H1 (cell line): ENCODE measurements around the gene SPOCK2. TPM values are rescaled to one million over a fixed set of nuclear protein-coding genes. Genes with fewer than 3 reads are reported as not detected.

Experiments used
- CTCF ChIA-PET: fragments of 300-600 bp; sonication (Branson Sonifier 250); formaldehyde crosslinking; loops from one replicate; lab custom pipeline; 2021; ENCODE audit not compliant: partially characterized antibody; lab: Charles Lee
- POLR2A ChIA-PET: fragments of 300-600 bp; sonication (Branson Sonifier 250); formaldehyde crosslinking; loops from one replicate; lab custom pipeline; 2021; ENCODE audit warnings: inconsistent platforms; ENCODE audit not compliant: partially characterized antibody; lab: Charles Lee
- DNase-seq, 2 experiments: peaks; one replicate each; pipeline versions ENCODE4 v3.0.0 to v3.0.0-alpha.2; 2010 to 2022; ENCODE audit warnings: low spot score in 2 of 2, low read depth in 1 of 2, mixed read lengths in 1 of 2
- FAIRE-seq: peaks from 2 replicates; lab custom pipeline; 2011; peaks lifted over from hg19 to GRCh38; lab: Jason Lieb, UNC
- H2AFZ ChIP-seq: 2 replicates; pipeline ENCODE4 v1.8.1; 2012; ENCODE audit warnings: low read length, inconsistent platforms
- H2AK5ac ChIP-seq: 2 replicates; pipeline ENCODE4 v1.6.1; 2013; ENCODE audit warnings: low read depth, low read length
- H2BK120ac ChIP-seq: replicated peaks from 2 replicates; pipeline ENCODE3; 2013; ENCODE audit warnings: low read depth, low read length, inconsistent platforms
- H2BK12ac ChIP-seq: 2 replicates; pipeline ENCODE4 v1.6.1; 2013; ENCODE audit warnings: low read depth, low read length
- H2BK15ac ChIP-seq: 2 replicates; pipeline ENCODE4 v1.6.1; 2013; ENCODE audit warnings: low read length
- H2BK20ac ChIP-seq: 2 replicates; pipeline ENCODE4 v1.6.1; 2013; ENCODE audit warnings: low read length
- H2BK5ac ChIP-seq: 2 replicates; pipeline ENCODE4 v1.6.1; 2013; ENCODE audit warnings: low read depth, low read length
- H3K14ac ChIP-seq: 2 replicates; pipeline ENCODE4 v1.6.1; 2013; ENCODE audit warnings: inconsistent platforms; ENCODE audit not compliant: insufficient read length
- H3K18ac ChIP-seq: 2 replicates; pipeline ENCODE4 v1.6.1; 2013; ENCODE audit warnings: low read length; ENCODE audit errors: extremely low read depth
- H3K23ac ChIP-seq: 2 replicates; pipeline ENCODE4 v1.6.1; 2013; ENCODE audit warnings: inconsistent platforms; ENCODE audit not compliant: insufficient read length
- H3K23me2 ChIP-seq: 2 replicates; pipeline ENCODE4 v1.6.1; 2013; ENCODE audit warnings: low read depth, low read length
- H3K27ac ChIP-seq: 2 replicates; pipeline ENCODE4 v1.6.1; 2011; ENCODE audit warnings: low read depth, low read length, inconsistent platforms
- H3K27me3 ChIP-seq, 4 experiments: replicated peaks in 1 of 4; 1 replicate in 1 of 4; 2 replicates in 3 of 4; pipeline versions ENCODE4 v1.6.1 to v1.8.1; 2011 to 2013; ENCODE audit warnings: low read length in 3 of 4, mild to moderate bottlenecking in 3 of 4, inconsistent platforms in 2 of 4, mixed read lengths in 2 of 4, moderate library complexity in 1 of 4; ENCODE audit not compliant: control insufficient read depth in 3 of 4, insufficient read depth in 3 of 4; ENCODE audit errors: extremely low read depth in 1 of 4
- H3K36me3 ChIP-seq, 4 experiments: 2 replicates each; pipeline versions ENCODE4 v1.6.1 to v1.8.1; 2011 to 2013; ENCODE audit warnings: mild to moderate bottlenecking in 4 of 4, low read length in 3 of 4, moderate library complexity in 2 of 4, control low read depth in 1 of 4, inconsistent platforms in 1 of 4; ENCODE audit not compliant: insufficient read depth in 4 of 4, control insufficient read depth in 2 of 4
- H3K4ac ChIP-seq: replicated peaks from 2 replicates; pipeline ENCODE3; 2013; ENCODE audit warnings: low read length, low read depth, mixed read lengths, inconsistent platforms; ENCODE audit not compliant: insufficient read length
- H3K4me1 ChIP-seq, 4 experiments: replicated peaks in 1 of 4; 1 replicate in 1 of 4; 2 replicates in 3 of 4; pipeline versions ENCODE4 v1.6.1 to v1.8.1; 2011 to 2013; ENCODE audit warnings: low read length in 3 of 4, inconsistent platforms in 2 of 4, mixed read lengths in 1 of 4; ENCODE audit not compliant: insufficient read depth in 4 of 4, control insufficient read depth in 3 of 4
- H3K4me2 ChIP-seq, 2 experiments: 2 replicates each; pipeline versions ENCODE4 v1.6.1 to v1.8.1; 2011 to 2013; ENCODE audit warnings: low read depth in 2 of 2, low read length in 2 of 2, control low read depth in 1 of 2, inconsistent platforms in 1 of 2, mild to moderate bottlenecking in 1 of 2; ENCODE audit not compliant: insufficient read depth in 1 of 2
- H3K4me3 ChIP-seq, 4 experiments: fragments of 200-600, 300-600 bp in 1 of 4; sonication (generic), shearing (Covaris generic), sonication (Bioruptor Twin) in 1 of 4; 2 replicates each; pipeline versions ENCODE4 v1.5.1 to v1.8.1; 2011 to 2016; ENCODE audit warnings: low read length in 4 of 4, low read depth in 3 of 4, control low read depth in 2 of 4, inconsistent platforms in 2 of 4, mild to moderate bottlenecking in 2 of 4, mixed read lengths in 1 of 4, moderate library complexity in 1 of 4; ENCODE audit not compliant: insufficient read depth in 2 of 4; ENCODE audit errors: extremely low read depth in 1 of 4
- H3K56ac ChIP-seq: replicated peaks from 2 replicates; pipeline ENCODE3; 2013; ENCODE audit warnings: low read depth, mild to moderate bottlenecking, mixed read lengths, low read length, inconsistent platforms; ENCODE audit not compliant: insufficient read length
- H3K79me1 ChIP-seq: 2 replicates; pipeline ENCODE4 v1.6.1; 2013; ENCODE audit warnings: low read depth, low read length, control low read depth
- H3K79me2 ChIP-seq, 2 experiments: 2 replicates each; pipeline versions ENCODE4 v1.6.1 to v1.8.1; 2012 to 2013; ENCODE audit warnings: low read length in 2 of 2, mild to moderate bottlenecking in 2 of 2, inconsistent platforms in 1 of 2; ENCODE audit not compliant: insufficient read depth in 2 of 2, control insufficient read depth in 1 of 2
- H3K9ac ChIP-seq, 4 experiments: replicated peaks in 1 of 4; 1 replicate in 1 of 4; 2 replicates in 3 of 4; pipeline versions ENCODE4 v1.6.1 to v1.8.1; 2011 to 2013; ENCODE audit warnings: low read depth in 3 of 4, low read length in 3 of 4, control low read depth in 2 of 4, mild to moderate bottlenecking in 2 of 4, moderate library complexity in 2 of 4, inconsistent platforms in 1 of 4; ENCODE audit errors: extremely low read depth in 1 of 4
- H3K9me3 ChIP-seq, 2 experiments: 2 replicates each; pipeline versions ENCODE4 v1.6.1 to v1.8.1; 2012 to 2013; ENCODE audit warnings: mild to moderate bottlenecking in 2 of 2, moderate library complexity in 2 of 2, control low read depth in 1 of 2, inconsistent platforms in 1 of 2, low read depth in 1 of 2, low read length in 1 of 2, mixed read lengths in 1 of 2; ENCODE audit not compliant: insufficient read depth in 2 of 2
- H4K20me1 ChIP-seq, 2 experiments: replicated peaks in 1 of 2; 2 replicates each; pipeline versions ENCODE3 to v1.8.1; 2011 to 2013; ENCODE audit warnings: inconsistent platforms in 2 of 2, low read length in 2 of 2, mild to moderate bottlenecking in 1 of 2; ENCODE audit not compliant: insufficient read depth in 2 of 2, control insufficient read depth in 1 of 2
- H4K5ac ChIP-seq: 2 replicates; pipeline ENCODE4 v1.6.1; 2013; ENCODE audit warnings: low read length, low read depth, mixed read lengths, inconsistent platforms; ENCODE audit not compliant: insufficient read length
- H4K8ac ChIP-seq: 2 replicates; pipeline ENCODE4 v1.8.0; 2013; ENCODE audit warnings: mild to moderate bottlenecking, moderate library complexity, low read length, inconsistent platforms; ENCODE audit not compliant: insufficient read depth; ENCODE audit errors: extremely low read depth
- H4K91ac ChIP-seq: replicated peaks from 2 replicates; pipeline ENCODE3; 2013; ENCODE audit warnings: low read length, mixed read lengths, inconsistent platforms; ENCODE audit not compliant: insufficient read length
- BACH1 ChIP-seq: IDR thresholded peaks from 2 replicates; pipeline ENCODE4 v1.6.1; 2012; ENCODE audit warnings: low read length, improper control_type of control experiment
- CHD1 ChIP-seq: IDR thresholded peaks from 2 replicates; pipeline ENCODE4 v1.6.1; 2012; ENCODE audit warnings: low read depth, low read length, improper control_type of control experiment
- CHD2 ChIP-seq: IDR thresholded peaks from 2 replicates; pipeline ENCODE4 v1.6.1; 2012; ENCODE audit warnings: low read length, improper control_type of control experiment
- CTBP2 ChIP-seq: IDR thresholded peaks from 2 replicates; pipeline ENCODE4 v1.7.0; 2011; ENCODE audit warnings: borderline replicate concordance, mild to moderate bottlenecking, moderate library complexity, mixed read lengths, low read length; ENCODE audit not compliant: insufficient read depth, insufficient read length
- FOSL1 ChIP-seq: IDR thresholded peaks from 2 replicates; pipeline ENCODE4 v1.6.1; 2011; ENCODE audit warnings: mild to moderate bottlenecking, low read depth, low read length, moderate library complexity; ENCODE audit not compliant: insufficient read depth
- HDAC6 ChIP-seq: IDR thresholded peaks from one replicate; pipeline ENCODE4 v1.7.1; 2012; ENCODE audit warnings: low read depth, mild to moderate bottlenecking, inconsistent platforms, low read length, moderate library complexity
- POLR2A ChIP-seq, 2 experiments: IDR thresholded peaks; 1 replicate in 1 of 2; 2 replicates in 1 of 2; pipeline ENCODE4 v1.6.1; 2011; ENCODE audit warnings: low read depth in 2 of 2, low read length in 2 of 2, mild to moderate bottlenecking in 2 of 2; ENCODE audit errors: control extremely low read depth in 1 of 2
- POLR2AphosphoS5 ChIP-seq: IDR thresholded peaks from 2 replicates; pipeline ENCODE4 v1.6.1; 2011; ENCODE audit warnings: low read depth, low read length
- RFX5 ChIP-seq: IDR thresholded peaks from 2 replicates; pipeline ENCODE4 v1.6.1; 2011; ENCODE audit warnings: low read depth, low read length, improper control_type of control experiment, borderline replicate concordance
- SIN3A ChIP-seq, 2 experiments: IDR thresholded peaks in 1 of 2; conservative IDR thresholded peaks in 1 of 2; 2 replicates each; pipeline ENCODE4 v1.6.1; 2011 to 2012; ENCODE audit warnings: low read length in 2 of 2, improper control_type of control experiment in 1 of 2, low read depth in 1 of 2, mild to moderate bottlenecking in 1 of 2
- SIX5 ChIP-seq: IDR thresholded peaks from 2 replicates; pipeline ENCODE4 v1.6.1; 2011; ENCODE audit warnings: mild to moderate bottlenecking, low read depth, low read length
- TBP ChIP-seq: IDR thresholded peaks from 2 replicates; pipeline ENCODE4 v1.6.1; 2011; ENCODE audit warnings: low read depth, low read length, improper control_type of control experiment
- WGBS, 2 experiments: shearing (Covaris generic) in 1 of 2; methylation state at CpG; one replicate each; pipeline versions ENCODE4 v1.1.6 to v1.1.7; 2013 to 2015; ENCODE audit warnings: low lambda C conversion rate in 2 of 2, mixed read lengths in 2 of 2, inconsistent platforms in 1 of 2, low coverage in 1 of 2, missing lambda C conversion rate in 1 of 2; ENCODE audit not compliant: insufficient replicate concordance in 2 of 2, insufficient coverage in 1 of 2, insufficient read length in 1 of 2; ENCODE audit errors: extremely low coverage in 1 of 2, missing lambda C conversion rate in 1 of 2; 5-methylcytosine and 5-hydroxymethylcytosine counted together
- polyA plus RNA-seq, 7 experiments: library from polyadenylated mRNA; depleted of rRNA in 3 of 7; stranded (reverse) in 5 of 7; unstranded in 2 of 7; fragments of >200 nt in 5 of 7; fragments of 200-250 nt in 2 of 7; gene quantifications; 1 replicate in 5 of 7; 2 replicates in 1 of 7; 4 replicates in 1 of 7; pipeline versions ENCODE4 v1.2.1 to v1.2.3, GENCODE V29; 2011 to 2013; ENCODE audit warnings: missing spikeins in 2 of 7, mixed read lengths in 2 of 7
- total RNA-seq: library from RNA; stranded (reverse); fragmentation: NEBNext Ultra II Directional; extraction: Animal tissue kit (Norgen Biotek cat#: 25700); gene quantifications from 2 replicates; pipeline ENCODE4 v1.2.1, GENCODE V29; 2021
- TF ChIP-seq, protein P1 (sequence below): IDR thresholded peaks from 2 replicates; pipeline ENCODE4 v1.6.1; 2012; ENCODE audit warnings: inconsistent platforms

Gene SPOCK2
- total and polyA plus RNA-seq, 2 of the 8 experiments (the other 6 are each of a cell fraction or from before 2014, with no cell fraction given): 1.5 to 1.9 TPM

DNA sequence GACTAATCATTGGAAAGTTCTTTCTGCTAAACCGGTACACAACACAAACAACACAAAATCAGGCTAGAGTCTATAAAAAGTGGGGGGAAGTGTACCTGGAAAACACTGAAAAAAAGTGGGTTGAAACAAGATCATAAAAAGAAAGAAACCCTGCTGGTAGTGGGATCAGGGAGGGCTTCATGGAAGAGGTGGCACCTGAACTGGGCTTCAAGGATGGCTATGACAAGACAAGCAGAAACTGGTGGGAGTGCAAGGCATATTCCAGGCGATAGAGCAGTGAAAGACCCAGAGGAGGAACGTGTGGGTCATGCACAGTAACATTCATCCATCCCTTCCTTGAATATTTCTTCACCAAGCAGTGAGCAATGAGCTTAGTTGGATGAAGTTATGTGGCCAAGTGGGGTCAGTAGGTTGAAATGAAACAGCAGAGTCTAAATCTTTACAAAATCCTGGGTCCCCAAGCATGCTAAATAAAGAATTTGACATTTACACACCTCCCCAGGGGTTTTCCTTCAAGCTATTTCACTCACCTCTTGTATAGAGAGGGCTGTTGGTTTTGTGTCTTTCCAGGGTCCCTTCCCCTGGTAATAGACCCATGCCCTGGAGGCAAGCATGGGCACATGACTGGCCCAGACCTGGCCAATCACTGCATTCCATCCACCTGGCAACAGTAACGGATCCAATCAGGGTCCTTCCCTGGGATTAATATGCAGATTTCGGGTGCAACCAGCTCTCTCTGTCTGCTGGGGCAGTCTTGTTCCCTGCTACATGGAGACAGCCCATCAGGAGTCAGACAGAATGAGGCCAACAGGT is 38.2 kb downstream of the SPOCK2 start:
- H3K23me2 ChIP-seq: no peaks in the 10 kb centered on the region
- no peak overlapping the region for H3K4me2 ChIP-seq
- no peak overlapping the region for H3K9ac ChIP-seq
- no peak overlapping the region for H2BK12ac ChIP-seq
- H3K4ac ChIP-seq: no peak overlapping the region
- H3K14ac ChIP-seq: no peak overlapping the region
- no peak for DNase-seq
- POLR2A ChIA-PET: interaction anchor here (0.6 to 1.1 kb wide), 3 partner anchors 8 to 223 kb away, joined by 3 read pairs; partner anchors contain the start of gene DDIT4
- H2BK20ac ChIP-seq: no peak overlapping the region
- no peaks in the 10 kb centered on the region; a peak in 2 of 7 replicates for H3K4me1 ChIP-seq
- no peak overlapping the region for H2BK15ac ChIP-seq
- CTCF ChIA-PET: interaction anchor here (0.6 to 9.8 kb wide), 19 partner anchors 10 to 299 kb away, joined by 3 to 100 read pairs (median 13); partner anchors contain the start of gene CHST3
- H2BK120ac ChIP-seq: no peak overlapping the region
- no peaks in the 10 kb centered on the region for H3K36me3 ChIP-seq
- no peaks in the 10 kb centered on the region for H3K79me2 ChIP-seq
- no peak overlapping the region for H3K18ac ChIP-seq
- no peak overlapping the region for H3K56ac ChIP-seq
- H2AK5ac ChIP-seq: 0 out of 2 replicates have a peak overlapping the region, but pooled peaks have one; percentile 0
- H3K4me3 ChIP-seq: no peak overlapping the region
- H4K8ac ChIP-seq: no peak overlapping the region
- FAIRE-seq: no peak
- H3K23ac ChIP-seq: no peak overlapping the region
- H4K20me1 ChIP-seq: no peaks in the 10 kb centered on the region
- no peak overlapping the region for H2BK5ac ChIP-seq
- no peaks in the 10 kb centered on the region for H3K27me3 ChIP-seq
- WGBS, 2 experiments: 84% methylated on average over 5 of the region's 5 CpGs; no CpG with 5 or more reads in 1 of the 2 experiments
- H3K79me1 ChIP-seq: no peaks in the 10 kb centered on the region
- 0 out of 4 replicates have a peak, but pooled peaks cover 0 to 4% of the 10 kb centered on the region in 2 experiments for H3K9me3 ChIP-seq
- no peak overlapping the region for H4K91ac ChIP-seq
- H4K5ac ChIP-seq: no peak overlapping the region
- H2AFZ ChIP-seq: no peak overlapping the region
- no peak overlapping the region for H3K27ac ChIP-seq
- TF ChIP-seq, protein P1, sequence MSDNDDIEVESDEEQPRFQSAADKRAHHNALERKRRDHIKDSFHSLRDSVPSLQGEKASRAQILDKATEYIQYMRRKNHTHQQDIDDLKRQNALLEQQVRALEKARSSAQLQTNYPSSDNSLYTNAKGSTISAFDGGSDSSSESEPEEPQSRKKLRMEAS: peak; percentile 67
- no peak for TF ChIP-seq HDAC6
- no peak for TF ChIP-seq SIX5
- TF ChIP-seq BACH1: no peak
- no peak for TF ChIP-seq CHD1
- TF ChIP-seq RFX5: peak; percentile 88
- TF ChIP-seq CHD2: no peak
- TF ChIP-seq SIN3A (conservative IDR thresholded peaks at IDR 0.05 in 1 of 2, IDR thresholded peaks at IDR 0.05 in 1 of 2; ENCODE audit: low read depth in 1 of 2, low read length in 2 of 2): no peak
- no peak for TF ChIP-seq TBP
- no peak for TF ChIP-seq FOSL1
- no peak for TF ChIP-seq CTBP2
- no peak for TF ChIP-seq POLR2AphosphoS5
- TF ChIP-seq POLR2A (IDR thresholded peaks at IDR 0.05; ENCODE audit: control extremely low read depth in 1 of 2, low read depth in 2 of 2, low read length in 2 of 2): no peak
